Activated CD4-positive, alpha-beta T cell treated with anti-CD3 and anti-CD28 coated beads, Interleukin-2, amount 50 U/mL, for 48 hours (primary cell): Measurements from ENCODE around the gene ADAMTSL2.

Experiments
- DNase-seq, 2 experiments: peaks; one replicate each; pipeline ENCODE4 v3.0.0-alpha.2; 2020

Gene ADAMTSL2

GRCh38 chr9:133518706-133519449, 15.6 kb upstream of the ADAMTSL2 start:
- no peak for DNase-seq

- no peak for DNase-seq
Measured at GRCh38 chr9:133519693-133520092, 14.8 kb upstream of the ADAMTSL2 start.

GRCh38 chr9:133520121-133520835, 14.2 kb upstream of the ADAMTSL2 start:
- no peak for DNase-seq

GRCh38 chr9:133521122-133522072, 13.1 kb upstream of the ADAMTSL2 start:
- no peak for DNase-seq

GRCh38 chr9:133522073-133522910, 12.2 kb upstream of the ADAMTSL2 start:
- no peak for DNase-seq

- no peak for DNase-seq
Measured at GRCh38 chr9:133523106-133523505, 11.4 kb upstream of the ADAMTSL2 start.

- DNase-seq: no peak
Measured at GRCh38 chr9:133524146-133524545, 10.4 kb upstream of the ADAMTSL2 start.

- no peak for DNase-seq
Measured at GRCh38 chr9:133524679-133525228, 9.8 kb upstream of the ADAMTSL2 start, which contains the start of gene MYMK. TSS of gene MYMK (minus strand) at chr9:133524959. CDS start at chr9:133524844, 115 bp downstream.

GRCh38 chr9:133525677-133526076, 8.8 kb upstream of the ADAMTSL2 start:
- DNase-seq: no peak

- DNase-seq: no peak
Measured at GRCh38 chr9:133526721-133527321, 7.7 kb upstream of the ADAMTSL2 start.

- DNase-seq: no peak
Measured at GRCh38 chr9:133527444-133527920, 7.0 kb upstream of the ADAMTSL2 start.

GRCh38 chr9:133528001-133528875, 6.3 kb upstream of the ADAMTSL2 start:
- DNase-seq: no peak

GRCh38 chr9:133528876-133529241, 5.6 kb upstream of the ADAMTSL2 start:
- DNase-seq: no peak

- DNase-seq: no peak
Measured at GRCh38 chr9:133529457-133529856, 5.0 kb upstream of the ADAMTSL2 start.

- no peak for DNase-seq
Measured at GRCh38 chr9:133529874-133530273, 4.6 kb upstream of the ADAMTSL2 start.

- DNase-seq: no peak
Measured at GRCh38 chr9:133531293-133531692, 3.2 kb upstream of the ADAMTSL2 start.

- DNase-seq: peak; percentile 77 to 82
Measured at GRCh38 chr9:133532937-133533668, 1.4 kb upstream of the ADAMTSL2 start.

- no peak for DNase-seq
Measured at GRCh38 chr9:133533857-133534256, 647 bp upstream of the ADAMTSL2 start.

GRCh38 chr9:133535306-133535877, 888 bp downstream of the ADAMTSL2 start:
- DNase-seq: no peak
